Neural progenitor cell (in vitro differentiated cells): Measurements from ENCODE around the gene KDM4B. TPM values are rescaled to one million over a fixed set of nuclear protein-coding genes. Genes with fewer than 3 reads are reported as not detected.

Experiments used
- DNase-seq: peaks from one replicate; pipeline ENCODE4 v3.0.0-alpha.2; 2016; ENCODE audit warnings: low spot score
- H2AFZ ChIP-seq: fragments of 200-600 bp; sonication (generic); replicated peaks from 2 replicates; pipeline ENCODE4 v1.6.1; 2016; ENCODE audit warnings: antibody characterized with exemption
- H3F3A ChIP-seq: fragments of 200-600 bp; sonication (generic); 2 replicates; pipeline ENCODE4 v1.6.1; 2016; ENCODE audit warnings: antibody characterized with exemption, low read depth
- H3K27ac ChIP-seq: fragments of 200-600 bp; sonication (generic); 2 replicates; pipeline ENCODE4 v1.5.1; 2016; ENCODE audit warnings: mild to moderate bottlenecking
- H3K27me3 ChIP-seq: fragments of 200-600 bp; sonication (generic); 2 replicates; pipeline ENCODE4 v1.6.1; 2016; ENCODE audit warnings: mild to moderate bottlenecking, moderate library complexity
- H3K36me3 ChIP-seq: fragments of 200-600 bp; sonication (generic); 2 replicates; pipeline ENCODE4 v1.5.1; 2016
- H3K4me1 ChIP-seq: fragments of 200-600 bp; sonication (generic); 2 replicates; pipeline ENCODE4 v1.6.1; 2016; ENCODE audit warnings: mixed run types
- H3K4me2 ChIP-seq: fragments of 200-600 bp; sonication (generic); 2 replicates; pipeline ENCODE4 v1.6.1; 2016
- H3K4me3 ChIP-seq: fragments of 200-600 bp; sonication (generic); 2 replicates; pipeline ENCODE4 v1.5.1; 2016
- H3K79me2 ChIP-seq: fragments of 200-600 bp; sonication (generic); 2 replicates; pipeline ENCODE4 v1.6.1; 2016; ENCODE audit warnings: low read depth
- H3K9ac ChIP-seq: fragments of 200-600 bp; sonication (generic); 2 replicates; pipeline ENCODE4 v1.6.1; 2016
- H3K9me3 ChIP-seq: fragments of 200-600 bp; sonication (generic); 2 replicates; pipeline ENCODE4 v1.5.1; 2016; ENCODE audit warnings: low read depth
- H4K20me1 ChIP-seq: fragments of 200-600 bp; sonication (generic); 2 replicates; pipeline ENCODE4 v1.6.1; 2016; ENCODE audit warnings: low read depth
- H3K27ac Mint-ChIP-seq: 3 replicates; pipeline ENCODE4 v1.8.0; 2021; ENCODE audit warnings: mixed read lengths
- H3K27me3 Mint-ChIP-seq: 2 replicates; pipeline ENCODE4 v1.8.0; 2022; ENCODE audit warnings: low read depth, mild to moderate bottlenecking, inconsistent platforms, moderate library complexity, mixed read lengths; ENCODE audit not compliant: insufficient read depth
- H3K36me3 Mint-ChIP-seq: 3 replicates; pipeline ENCODE4 v1.8.0; 2021; ENCODE audit warnings: mixed read lengths
- H3K4me1 Mint-ChIP-seq: 3 replicates; pipeline ENCODE4 v1.8.0; 2021; ENCODE audit warnings: mixed read lengths
- H3K4me3 Mint-ChIP-seq: 3 replicates; pipeline ENCODE4 v1.8.0; 2021; ENCODE audit warnings: mild to moderate bottlenecking, moderate library complexity, mixed read lengths
- H3K9me3 Mint-ChIP-seq: 3 replicates; pipeline ENCODE4 v1.8.0; 2020; ENCODE audit warnings: mixed read lengths
- EZH2 ChIP-seq: fragments of 200-600 bp; sonication (generic); IDR thresholded peaks from 2 replicates; pipeline ENCODE4 v1.6.1; 2017; ENCODE audit warnings: antibody characterized with exemption, mild to moderate bottlenecking, moderate library complexity
- EZH2phosphoT487 ChIP-seq: fragments of 200-600 bp; sonication (generic); IDR thresholded peaks from 2 replicates; pipeline ENCODE4 v1.6.1; 2017; ENCODE audit warnings: antibody characterized with exemption
- total RNA-seq: library from RNA; depleted of rRNA; stranded (reverse); fragments of >200 nt; gene quantifications from 2 replicates; pipeline ENCODE4 v1.2.3, GENCODE V29; 2015; ENCODE audit warnings: low replicate concordance
- TF ChIP-seq, protein P1 (sequence below): fragments of 200-600 bp; sonication (generic); IDR thresholded peaks from 2 replicates; pipeline ENCODE4 v1.5.1; 2017; ENCODE audit warnings: antibody characterized with exemption, mild to moderate bottlenecking

Gene KDM4B
- total RNA-seq, 1 donor from 2014 or later = 16.0 TPM

DNA sequence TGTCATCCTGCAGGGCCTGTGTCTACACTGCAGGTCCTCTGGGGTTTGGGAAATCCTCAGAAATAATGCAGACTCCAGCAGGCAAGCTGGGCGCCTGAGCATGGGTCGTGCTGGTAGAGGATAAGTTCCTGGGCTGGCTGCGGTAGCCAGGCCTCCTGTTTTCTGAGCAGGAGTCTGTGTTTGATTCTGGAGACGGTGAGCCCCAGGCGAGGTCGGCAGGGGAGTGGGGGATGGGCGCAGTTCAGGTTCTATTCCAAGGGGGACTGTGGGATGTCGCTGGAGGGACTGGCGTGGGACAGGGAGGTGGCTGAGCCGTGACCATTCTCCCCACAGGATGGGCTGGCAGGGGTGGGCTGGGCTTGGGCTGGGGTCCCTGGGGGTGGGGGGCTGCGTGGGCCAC lies 154.7 kb downstream of the KDM4B start:
- no peaks in the 10 kb centered on the region for H3K36me3 ChIP-seq
- H3K4me3 ChIP-seq = no peak overlapping the region
- peaks cover 42% of the 10 kb centered on the region for H3K4me1 ChIP-seq
- peaks cover 26% of the 10 kb centered on the region for H4K20me1 ChIP-seq
- H3F3A ChIP-seq = peaks cover 18% of the 10 kb centered on the region
- H3K27ac Mint-ChIP-seq = no peak overlapping the region
- no peak overlapping the region for H3K4me2 ChIP-seq
- H2AFZ ChIP-seq = no peak overlapping the region
- no peaks in the 10 kb centered on the region for H3K79me2 ChIP-seq
- H3K9ac ChIP-seq = peak overlapping the region; percentile 32
- H3K27ac ChIP-seq = no peak overlapping the region
- H3K4me1 Mint-ChIP-seq = peaks cover 47% of the 10 kb centered on the region
- H3K27me3 Mint-ChIP-seq = peaks cover 11% of the 10 kb centered on the region
- peaks cover 12% of the 10 kb centered on the region for H3K36me3 Mint-ChIP-seq
- no peaks in the 10 kb centered on the region for H3K9me3 Mint-ChIP-seq
- no peak overlapping the region for H3K4me3 Mint-ChIP-seq
- H3K27me3 ChIP-seq = no peaks in the 10 kb centered on the region
- H3K9me3 ChIP-seq = no peaks in the 10 kb centered on the region
- no peak for DNase-seq
- TF ChIP-seq EZH2 = no peak
- TF ChIP-seq, protein P1, sequence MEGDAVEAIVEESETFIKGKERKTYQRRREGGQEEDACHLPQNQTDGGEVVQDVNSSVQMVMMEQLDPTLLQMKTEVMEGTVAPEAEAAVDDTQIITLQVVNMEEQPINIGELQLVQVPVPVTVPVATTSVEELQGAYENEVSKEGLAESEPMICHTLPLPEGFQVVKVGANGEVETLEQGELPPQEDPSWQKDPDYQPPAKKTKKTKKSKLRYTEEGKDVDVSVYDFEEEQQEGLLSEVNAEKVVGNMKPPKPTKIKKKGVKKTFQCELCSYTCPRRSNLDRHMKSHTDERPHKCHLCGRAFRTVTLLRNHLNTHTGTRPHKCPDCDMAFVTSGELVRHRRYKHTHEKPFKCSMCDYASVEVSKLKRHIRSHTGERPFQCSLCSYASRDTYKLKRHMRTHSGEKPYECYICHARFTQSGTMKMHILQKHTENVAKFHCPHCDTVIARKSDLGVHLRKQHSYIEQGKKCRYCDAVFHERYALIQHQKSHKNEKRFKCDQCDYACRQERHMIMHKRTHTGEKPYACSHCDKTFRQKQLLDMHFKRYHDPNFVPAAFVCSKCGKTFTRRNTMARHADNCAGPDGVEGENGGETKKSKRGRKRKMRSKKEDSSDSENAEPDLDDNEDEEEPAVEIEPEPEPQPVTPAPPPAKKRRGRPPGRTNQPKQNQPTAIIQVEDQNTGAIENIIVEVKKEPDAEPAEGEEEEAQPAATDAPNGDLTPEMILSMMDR = no peak
- no peak for TF ChIP-seq EZH2phosphoT487

DNA sequence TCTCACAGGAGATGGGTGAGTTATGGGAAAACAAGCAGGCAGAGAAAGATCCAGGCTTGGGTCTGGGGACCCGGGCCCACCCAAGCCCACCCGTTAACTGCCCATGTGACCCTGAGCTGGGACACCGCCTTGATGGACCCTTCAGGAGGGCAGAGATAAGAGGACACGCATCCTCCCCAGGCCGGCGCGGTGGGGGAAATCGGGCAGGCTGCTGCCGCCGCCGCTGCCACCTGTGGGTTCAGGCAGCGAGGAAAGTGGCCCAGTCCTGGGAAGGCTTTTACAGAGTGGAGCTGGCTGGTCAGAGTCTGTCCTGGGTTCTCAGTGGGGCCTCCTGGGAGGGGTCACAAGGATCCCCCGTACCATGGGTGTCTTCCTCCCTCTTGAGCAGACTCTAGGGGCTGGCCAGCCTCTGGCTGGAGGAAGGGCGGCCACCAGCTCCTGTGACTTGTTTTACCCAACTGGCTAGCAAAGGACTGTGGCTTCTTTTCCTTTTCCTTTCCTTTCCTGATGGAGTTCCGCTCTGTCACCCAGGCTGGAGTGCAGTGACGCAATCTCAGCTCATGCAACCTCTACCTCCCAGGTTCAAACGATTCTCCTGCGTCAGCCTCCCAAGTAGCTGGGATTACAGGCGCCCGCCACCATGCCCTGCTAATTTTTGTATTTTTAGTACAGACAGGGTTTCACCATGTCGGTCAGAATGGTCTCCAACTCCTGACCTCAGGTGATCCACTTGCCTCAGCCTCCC lies 155.4 kb downstream of the KDM4B start:
- H3K27me3 Mint-ChIP-seq = peaks cover 7% of the 10 kb centered on the region
- no peak overlapping the region for H2AFZ ChIP-seq
- no peak overlapping the region for H3K27ac Mint-ChIP-seq
- no peak overlapping the region for H3K4me2 ChIP-seq
- H3K9me3 ChIP-seq = no peaks in the 10 kb centered on the region
- peaks cover 26% of the 10 kb centered on the region for H4K20me1 ChIP-seq
- H3K36me3 ChIP-seq = no peaks in the 10 kb centered on the region
- no peak overlapping the region for H3K9ac ChIP-seq
- H3K4me1 ChIP-seq = peaks cover 48% of the 10 kb centered on the region
- peaks cover 9% of the 10 kb centered on the region for H3K36me3 Mint-ChIP-seq
- no peaks in the 10 kb centered on the region for H3K79me2 ChIP-seq
- no peak overlapping the region for H3K27ac ChIP-seq
- no peak overlapping the region for H3K4me3 ChIP-seq
- no peak overlapping the region for H3K4me3 Mint-ChIP-seq
- H3K4me1 Mint-ChIP-seq = peaks cover 45% of the 10 kb centered on the region
- TF ChIP-seq EZH2phosphoT487 = no peak
- no peak for TF ChIP-seq EZH2
- TF ChIP-seq, protein P1 = no peak
- H3K27me3 ChIP-seq = no peaks in the 10 kb centered on the region
- DNase-seq = no peak
- peaks cover 23% of the 10 kb centered on the region for H3F3A ChIP-seq
- H3K9me3 Mint-ChIP-seq = no peaks in the 10 kb centered on the region

DNA sequence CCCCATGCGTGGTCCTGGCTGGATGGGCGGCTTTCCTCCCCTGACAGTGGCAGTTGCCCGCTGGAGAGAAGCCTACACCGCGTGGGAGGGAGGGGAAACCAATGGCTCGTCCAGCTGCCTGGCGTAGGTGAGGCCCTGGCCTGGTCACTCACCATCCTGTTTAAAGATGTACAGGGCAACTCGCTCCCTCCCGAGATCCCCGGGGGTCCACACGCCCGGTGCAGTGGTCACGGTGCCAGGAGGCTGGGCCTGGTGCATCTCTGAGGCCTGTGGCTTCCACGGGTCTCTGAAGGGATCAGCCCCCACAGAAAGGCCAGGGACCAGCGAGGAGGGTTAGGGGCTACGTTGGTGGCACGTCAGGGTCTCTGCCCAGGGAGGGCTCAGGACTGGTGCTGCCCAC lies 156.5 kb downstream of the KDM4B start:
- H3K36me3 ChIP-seq = no peaks in the 10 kb centered on the region
- no peaks in the 10 kb centered on the region for H3K79me2 ChIP-seq
- peaks cover 26% of the 10 kb centered on the region for H4K20me1 ChIP-seq
- Mint-ChIP-seq H3K27ac (no peak overlapping the region), H3K4me1 (peaks cover 51% of the 10 kb centered on the region), H3K27me3 (peaks cover 11% of the 10 kb centered on the region), H3K4me3 (no peak overlapping the region), H3K36me3 (peaks cover 7% of the 10 kb centered on the region), H3K9me3 (no peaks in the 10 kb centered on the region)
- TF ChIP-seq, protein P1 = no peak
- TF ChIP-seq EZH2 (no peak), EZH2phosphoT487 (no peak)
- H3K27me3 ChIP-seq = no peaks in the 10 kb centered on the region
- H3K4me1 ChIP-seq = peaks cover 56% of the 10 kb centered on the region
- H3K27ac ChIP-seq = no peak overlapping the region
- H3F3A ChIP-seq = peaks cover 32% of the 10 kb centered on the region
- H3K9me3 ChIP-seq = no peaks in the 10 kb centered on the region
- no peak overlapping the region for H3K4me2 ChIP-seq
- no peak overlapping the region for H3K4me3 ChIP-seq
- H2AFZ ChIP-seq = no peak overlapping the region
- no peak for DNase-seq
- H3K9ac ChIP-seq = no peak overlapping the region
